Measurements from ENCODE around the gene LDHD.
"Not testable (repeated sequence)": the region's sequence is repeated elsewhere in the genome, so short reads cannot be mapped to it uniquely, and the experiment has no call there.

The LDHD gene

DNA sequence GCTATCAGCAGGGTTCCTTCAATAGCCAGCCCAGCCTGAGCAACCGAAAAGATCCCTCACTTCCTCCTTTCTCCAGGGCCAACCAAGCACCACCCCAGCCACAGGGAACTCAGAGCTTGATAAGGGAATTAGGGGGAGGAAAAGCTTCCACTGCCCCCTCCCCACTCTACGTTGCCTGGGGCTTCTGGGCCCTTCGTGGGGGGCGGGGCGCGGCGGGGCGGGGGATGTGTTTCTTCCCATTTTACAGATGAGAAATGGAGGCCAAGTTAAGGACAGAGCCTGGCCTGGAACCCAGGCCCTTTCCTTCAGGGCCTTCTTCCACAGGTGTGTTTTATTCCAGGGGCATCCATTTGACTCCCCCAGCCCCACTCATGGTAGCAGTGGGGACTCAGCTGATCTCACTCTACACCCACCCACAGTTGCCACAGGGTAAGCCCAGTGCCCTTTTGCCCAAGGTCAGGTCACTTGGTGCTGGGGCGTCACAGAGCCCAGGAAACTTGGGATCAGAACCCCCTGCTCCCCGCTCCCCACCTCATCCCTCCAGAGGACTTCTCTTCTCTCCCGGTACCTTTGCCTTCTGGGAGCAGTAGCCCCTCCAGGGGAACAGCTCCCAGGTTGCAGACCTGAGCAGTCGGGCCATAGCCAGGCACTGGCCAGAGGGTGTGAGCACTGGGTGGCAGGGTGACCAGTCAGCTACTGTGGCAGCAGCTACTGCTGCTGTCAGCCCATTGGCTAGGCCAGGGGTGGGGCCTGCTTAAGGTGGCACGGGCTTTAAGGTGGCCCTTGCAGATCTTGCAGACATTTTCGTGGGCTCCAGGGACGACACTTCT lies at the start of gene LDHD:
Gene LDHD, minus strand, starts transcription at position 700 of the 830 bp plus-strand sequence. Its CDS starts 60 bp downstream, at position 640.
- no peak for DNase-seq

DNA sequence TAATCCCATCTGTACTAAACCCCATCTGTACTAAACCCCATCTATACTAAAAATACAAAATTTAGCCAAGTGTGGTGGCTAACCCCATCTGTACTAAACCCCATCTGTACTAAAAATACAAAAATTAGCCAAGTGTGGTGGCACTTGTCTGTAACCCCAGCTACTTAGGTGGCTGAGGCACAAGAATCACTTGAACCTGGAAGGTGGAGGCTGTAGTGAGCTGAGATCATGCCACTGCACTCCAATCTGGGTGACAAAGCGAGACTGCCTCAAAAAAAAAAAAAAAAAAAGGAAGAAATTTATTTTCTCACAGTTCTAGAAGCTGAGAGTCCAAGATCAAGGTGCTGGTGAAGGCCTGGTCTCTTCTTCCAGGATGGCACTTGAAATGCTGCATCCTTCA lies 43.8 kb upstream of the LDHD start:
- no peak for DNase-seq

DNA sequence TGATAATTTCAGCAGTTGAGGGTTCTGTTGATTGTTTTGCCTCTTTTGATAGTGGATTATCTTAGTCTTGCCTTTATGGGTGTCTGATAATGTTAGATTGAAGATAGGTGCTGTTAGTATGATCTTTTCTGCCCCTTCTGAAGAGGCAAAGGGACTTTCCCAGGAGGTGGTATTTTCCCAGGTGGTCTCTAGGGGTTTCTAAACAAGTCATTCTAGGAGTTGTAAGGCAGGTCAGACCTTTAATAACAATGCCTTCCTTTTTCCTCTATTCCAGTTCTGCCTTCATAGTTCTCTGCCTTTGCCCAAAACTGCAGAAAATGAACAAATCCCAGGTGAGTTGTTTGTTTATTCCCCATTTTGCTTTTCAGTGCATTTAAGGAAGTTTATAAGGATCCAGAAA lies 36.1 kb upstream of the LDHD start:
- DNase-seq, result no peak

DNA sequence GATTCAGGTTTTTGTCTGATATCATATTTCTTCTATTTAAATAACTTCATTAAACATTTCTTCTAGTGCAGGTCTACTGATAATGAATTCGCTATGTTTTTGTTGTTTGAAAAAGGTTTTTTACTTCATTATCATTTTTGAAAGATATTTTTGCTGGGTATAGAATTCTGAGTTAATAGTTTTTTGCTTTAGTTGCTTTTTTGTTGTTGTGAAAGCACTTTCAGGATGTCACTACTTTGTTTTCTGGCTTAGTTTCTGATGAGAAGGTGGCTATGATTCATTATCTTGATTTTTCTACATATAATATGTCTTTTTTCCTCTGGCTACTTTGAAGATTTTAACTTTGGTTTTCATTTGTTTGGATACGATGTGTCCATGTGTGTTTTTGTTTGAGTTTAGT lies 35.2 kb upstream of the LDHD start:
- no peak for DNase-seq

DNA sequence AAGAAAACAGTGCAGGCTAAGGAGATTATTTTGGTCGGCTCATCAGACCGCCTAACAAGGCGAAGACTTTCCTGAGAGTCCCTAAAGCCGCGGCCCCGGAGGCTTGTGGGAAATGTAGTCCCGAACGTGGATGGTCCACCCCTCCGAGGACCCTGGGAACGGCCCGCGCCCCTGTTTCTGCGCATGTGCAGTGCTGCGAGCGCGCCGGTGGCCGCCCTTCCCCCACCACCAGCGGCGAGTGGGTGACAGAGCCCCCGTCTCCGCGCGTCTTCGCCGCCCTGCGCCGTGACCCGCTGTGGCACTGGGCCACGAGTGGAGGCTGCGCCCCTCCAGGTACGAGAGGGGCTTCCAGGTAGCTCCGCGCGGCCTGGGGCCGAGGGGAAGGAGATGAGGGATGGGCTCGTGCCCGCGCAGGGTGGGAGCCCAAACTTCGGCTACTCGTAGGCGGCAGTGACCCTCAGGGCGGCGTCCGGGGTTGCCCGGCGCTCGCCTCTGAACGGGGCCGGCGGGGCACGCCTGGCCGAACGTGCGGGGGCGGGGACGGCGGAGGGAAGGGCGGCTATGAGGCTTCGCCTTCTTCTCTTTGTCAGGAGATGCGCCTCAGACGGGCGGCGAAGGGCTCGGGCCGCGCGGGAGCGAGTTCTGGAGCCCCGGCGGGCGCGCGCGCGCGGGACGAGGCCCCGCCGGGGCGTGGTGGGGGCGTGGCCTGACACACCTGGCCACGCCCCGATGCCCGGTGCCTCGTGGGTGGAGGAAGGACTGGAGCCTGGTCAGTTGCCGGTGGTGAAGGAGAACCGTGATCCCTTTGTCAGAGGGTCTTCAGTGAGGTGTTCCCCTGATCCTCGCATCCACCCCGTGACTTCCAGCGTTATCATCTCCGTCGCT lies 32.0 kb upstream of the LDHD start, which contains the start of gene ZFP1:
Gene ZFP1, plus strand, starts transcription at position 214 of the 885 bp plus-strand sequence. CDS start 4,428 bp downstream, outside the sequence.
- peak; percentile 96 for DNase-seq

DNA sequence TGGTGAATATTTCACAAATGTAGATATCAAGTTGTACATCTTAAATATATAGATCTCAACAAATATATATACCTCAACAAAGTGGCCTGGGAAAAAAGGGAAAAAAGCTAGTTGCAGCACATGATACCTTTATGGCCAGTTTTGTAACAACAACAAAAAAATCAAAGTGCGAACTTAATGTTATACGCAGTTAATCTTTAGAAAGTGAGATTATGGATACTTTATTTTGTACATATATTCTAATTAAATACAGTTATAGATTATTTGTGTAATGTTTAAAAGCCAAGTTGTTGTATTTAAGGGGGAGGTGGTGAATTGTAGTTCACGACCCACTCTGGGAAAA lies 31.4 kb upstream of the LDHD start:
- DNase-seq, result no peak

DNA sequence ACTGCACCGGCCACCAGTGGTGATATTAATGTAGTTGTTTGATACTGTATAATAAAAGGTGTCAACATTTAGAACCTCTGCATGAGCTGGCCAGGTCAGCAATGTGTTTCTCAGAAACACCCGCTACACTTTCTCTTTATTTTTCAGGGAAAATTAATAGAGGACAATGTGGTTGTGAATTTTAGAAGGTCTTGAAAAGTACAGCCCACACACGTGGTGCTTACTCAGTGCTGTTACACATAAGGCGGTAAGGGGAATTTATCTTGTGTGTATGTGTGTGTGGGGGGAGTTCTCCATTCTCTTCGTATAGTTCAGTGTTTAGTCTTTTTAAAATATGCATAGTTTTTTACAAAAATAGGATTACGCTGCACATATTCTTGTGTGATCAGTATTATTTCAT lies 27.4 kb upstream of the LDHD start:
- DNase-seq, result no peak

DNA sequence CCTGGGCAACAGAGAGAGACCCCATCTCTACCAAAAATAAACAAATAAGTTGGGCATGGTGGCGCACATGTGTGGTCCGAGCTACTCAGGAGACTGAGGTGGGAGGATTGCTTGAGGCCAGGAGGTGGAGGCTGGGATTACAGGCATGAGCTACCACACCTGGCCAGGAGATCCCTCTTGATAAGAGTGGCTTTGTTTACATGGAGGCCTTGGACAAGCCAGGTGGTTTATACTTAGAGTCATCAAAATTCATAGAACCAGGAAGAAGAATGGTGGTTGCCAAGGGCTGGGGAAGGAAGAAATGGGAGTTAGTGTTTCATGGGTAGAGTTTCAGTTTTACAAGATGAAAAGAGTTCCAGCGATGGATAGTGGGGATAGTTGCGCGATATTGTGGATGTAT lies 22.9 kb upstream of the LDHD start:
- no peak for DNase-seq

DNA sequence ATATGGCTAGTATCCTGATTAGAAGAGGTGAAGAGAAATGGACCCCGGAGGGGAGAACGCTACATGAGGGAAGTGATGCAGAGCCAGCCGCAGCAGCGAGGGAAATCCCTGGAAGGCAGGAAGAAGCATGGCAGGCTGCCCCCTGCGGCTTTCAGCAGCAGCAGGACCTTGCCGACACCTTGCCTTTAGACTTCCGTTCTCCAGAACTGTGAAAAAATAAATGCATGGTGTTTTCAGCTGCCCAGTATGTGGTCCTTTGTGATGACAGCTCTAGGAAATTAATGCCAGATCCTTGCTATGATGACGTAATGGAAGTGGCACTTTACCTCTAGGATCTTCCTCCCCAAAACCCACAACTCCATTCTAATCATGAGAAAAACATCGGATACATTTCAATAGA lies 22.1 kb upstream of the LDHD start:
- no peak for DNase-seq

DNA sequence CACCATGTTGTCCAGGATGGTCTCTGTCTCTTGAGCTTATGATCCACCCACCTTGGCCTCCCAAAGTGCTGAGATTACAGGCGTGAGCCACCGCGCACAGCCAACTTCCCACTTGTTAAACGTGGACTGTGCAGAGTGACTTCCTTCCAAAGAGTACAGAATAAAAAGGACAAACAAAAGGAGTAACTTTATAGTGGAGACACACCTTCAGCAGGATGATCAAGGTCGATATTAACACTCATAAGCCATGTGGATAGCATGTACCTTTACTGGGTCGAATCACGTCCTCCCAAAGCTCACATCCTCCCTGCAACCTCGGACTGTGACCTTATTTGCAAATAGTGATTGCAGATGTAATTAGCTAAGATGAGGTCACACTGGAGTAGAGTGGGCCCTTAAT lies 21.7 kb upstream of the LDHD start:
- DNase-seq, result no peak

DNA sequence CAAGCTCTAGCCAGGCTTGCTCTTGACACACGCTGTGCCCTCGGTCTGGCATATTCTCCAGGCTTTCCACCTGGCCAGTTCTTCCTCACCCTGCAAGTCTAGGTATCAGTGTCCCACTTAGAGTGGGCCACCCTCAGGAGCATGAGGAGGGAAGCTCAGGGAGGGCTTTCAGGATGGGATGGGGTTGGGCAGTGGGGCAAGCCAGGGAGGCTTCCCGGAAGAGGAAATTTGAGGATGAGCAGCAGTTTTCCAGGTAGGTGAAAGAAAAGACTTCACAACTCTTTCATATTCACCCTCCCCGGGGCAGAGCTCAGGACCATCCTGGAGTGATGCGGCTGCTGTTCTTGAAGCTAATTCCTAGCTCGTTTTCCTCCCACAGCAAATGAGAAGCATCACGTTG lies 14.5 kb upstream of the LDHD start:
- no peak for DNase-seq

DNA sequence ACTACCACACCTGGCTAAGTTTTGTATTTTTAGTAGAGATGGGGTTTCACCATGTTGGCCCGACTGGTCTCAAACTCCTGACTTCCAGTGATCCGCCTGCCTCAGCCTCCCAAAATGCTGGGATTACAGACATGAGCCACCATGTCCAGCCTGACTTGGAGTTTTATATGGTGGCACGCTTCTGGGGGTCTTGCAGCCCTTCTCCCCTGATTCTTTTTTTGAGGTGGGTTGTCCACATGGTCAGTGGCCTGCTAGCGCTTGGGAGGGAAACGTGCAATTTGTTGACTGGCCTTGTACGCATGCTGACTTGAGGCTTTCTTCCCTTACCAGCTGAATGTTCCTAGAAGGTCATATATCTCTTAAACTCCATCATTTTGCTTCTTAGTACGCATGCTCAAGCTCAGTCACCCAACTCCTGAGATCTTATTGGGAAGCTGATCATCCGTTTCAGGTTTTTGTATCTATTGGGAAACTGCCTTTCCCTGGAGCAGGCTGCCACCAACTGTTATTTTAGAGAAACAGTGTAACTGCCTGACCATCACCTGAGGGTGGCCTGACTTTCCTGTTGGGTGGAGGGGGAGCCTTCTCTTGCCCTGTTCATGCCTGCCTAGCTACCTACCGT lies 13.7 kb upstream of the LDHD start:
- no peak for DNase-seq

DNA sequence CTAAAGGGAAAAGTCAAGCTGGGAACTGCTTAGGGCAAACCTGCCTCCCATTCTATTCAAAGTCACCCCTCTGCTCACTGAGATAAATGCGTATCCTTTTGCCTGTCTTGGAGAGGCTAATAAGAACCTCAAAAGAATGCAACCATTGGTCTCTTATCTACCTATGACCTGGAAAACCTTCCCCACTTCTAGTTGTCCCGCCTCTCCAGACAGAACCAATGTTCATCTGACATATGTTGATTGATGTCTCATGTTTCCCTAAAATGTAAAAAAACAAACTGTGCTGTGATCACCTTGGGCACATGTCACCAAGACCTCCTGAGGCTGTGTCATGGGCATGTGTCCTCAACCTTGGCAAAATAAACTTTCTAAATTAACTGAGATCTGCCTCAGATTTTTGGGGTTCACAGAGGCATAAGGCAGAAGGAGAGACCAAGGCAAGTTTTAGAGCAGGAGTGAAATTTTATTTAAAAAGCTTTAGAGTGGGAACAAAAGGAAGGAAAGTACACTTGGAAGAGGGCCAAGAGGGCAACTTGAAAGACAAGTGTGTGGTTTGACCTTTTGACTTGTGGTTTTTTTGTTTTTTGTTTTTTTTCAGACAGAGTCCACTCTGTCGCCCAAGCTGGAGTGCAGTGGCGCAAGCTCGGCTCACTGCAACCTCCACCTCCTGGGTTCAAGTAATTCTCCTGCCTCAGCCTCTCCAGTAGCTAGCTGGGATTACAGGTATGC lies 13.0 kb upstream of the LDHD start:
- not testable (repeated sequence) for DNase-seq

DNA sequence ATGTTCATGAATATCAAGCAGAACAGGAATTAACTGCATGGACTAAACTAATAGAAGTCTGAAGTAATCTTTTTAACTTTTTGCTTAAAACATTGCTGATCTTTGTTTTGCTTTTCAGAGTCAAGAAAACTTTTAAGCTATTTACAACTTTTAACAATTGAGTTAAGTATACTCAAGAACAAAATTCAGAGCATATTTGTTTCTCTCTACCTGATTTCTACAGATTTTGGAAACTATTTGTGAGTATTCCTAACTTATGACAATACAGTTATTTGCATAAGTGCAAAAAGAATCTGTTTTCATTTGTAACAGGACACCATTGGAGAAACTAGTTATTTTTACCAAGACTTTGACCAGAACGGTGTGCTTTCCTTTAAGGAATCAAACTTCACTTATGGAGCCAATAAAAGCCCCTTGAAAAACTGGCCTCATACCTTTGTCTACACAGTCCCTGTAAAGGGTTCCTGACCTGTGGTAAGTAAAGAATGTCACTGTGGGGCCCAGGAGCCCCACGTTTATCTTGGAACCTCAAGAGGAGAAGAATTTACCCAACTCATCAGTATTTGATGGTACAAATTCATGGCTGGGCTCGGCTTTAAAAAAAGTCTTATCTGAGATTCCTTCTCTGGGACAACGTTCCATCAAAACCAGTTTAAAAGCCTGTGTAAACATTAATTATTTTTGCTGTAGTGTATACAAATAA lies 11.3 kb upstream of the LDHD start:
- DNase-seq, result no peak

DNA sequence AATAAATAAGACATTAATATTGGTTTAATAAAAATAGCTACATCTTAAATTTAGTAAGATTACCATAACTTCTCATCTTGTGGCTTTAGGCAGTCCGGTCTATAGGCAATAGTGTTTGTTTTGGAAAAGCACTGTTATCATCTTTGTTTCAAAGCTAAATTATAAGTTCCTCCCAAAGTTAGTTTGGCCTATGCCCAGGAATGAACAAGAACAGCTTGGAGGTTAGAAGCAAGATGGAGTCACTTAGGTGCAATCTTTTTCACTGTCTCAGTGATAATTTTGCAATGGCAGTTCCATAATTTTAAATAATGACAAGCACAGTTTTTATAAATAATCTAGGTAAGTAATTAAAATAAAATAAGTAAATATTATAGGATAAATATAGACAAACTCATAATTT lies 6.0 kb upstream of the LDHD start:
- no peak for DNase-seq

DNA sequence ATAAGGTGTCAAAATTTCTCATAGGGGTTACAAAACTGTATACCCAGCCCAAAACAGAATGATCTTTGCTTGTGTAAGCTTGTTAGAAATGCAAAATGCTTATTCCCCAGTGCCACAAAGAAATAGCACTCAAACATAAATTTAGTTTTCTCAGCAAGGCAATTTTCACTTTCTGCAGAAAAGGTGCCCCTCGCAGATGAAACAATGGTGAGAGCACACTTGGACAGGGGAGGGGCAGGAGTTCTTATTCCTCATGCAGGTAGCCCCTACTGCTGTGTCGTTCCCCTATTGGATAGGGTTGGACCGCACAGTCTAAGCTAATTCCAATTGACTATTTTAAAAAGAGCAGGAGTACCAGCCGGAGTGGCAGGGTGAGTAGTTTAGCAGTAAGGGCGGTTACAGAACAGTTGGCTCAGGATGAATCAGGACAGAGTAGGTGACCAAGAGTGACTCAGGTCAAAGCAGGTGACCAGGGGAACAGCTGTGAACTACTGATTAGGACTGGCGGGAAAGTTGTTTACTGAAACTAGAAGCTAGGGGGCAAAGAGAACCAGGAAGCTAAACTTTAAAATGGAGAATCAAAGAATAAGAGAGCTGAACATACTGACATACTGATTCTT lies 5.5 kb upstream of the LDHD start:
- no peak for DNase-seq

DNA sequence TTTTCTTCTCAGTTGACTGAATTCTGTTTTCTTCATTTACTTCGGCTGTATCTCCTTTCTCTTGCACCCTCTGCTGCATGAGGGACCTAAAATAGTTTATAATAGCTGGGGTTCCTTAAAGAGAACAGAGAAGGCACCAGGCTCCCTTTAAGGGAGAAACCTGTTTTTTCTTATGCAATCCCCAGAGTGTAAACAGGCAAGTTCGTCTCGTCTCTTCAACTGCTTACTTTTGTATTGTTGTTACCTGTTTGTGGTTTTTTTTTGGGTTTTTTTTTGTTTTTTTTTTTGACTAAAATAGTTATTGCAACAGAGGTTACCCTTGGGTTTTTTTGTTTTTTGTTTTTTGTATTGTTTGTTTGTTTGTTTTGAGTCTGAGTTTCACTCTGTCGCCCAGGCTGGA lies 3.7 kb upstream of the LDHD start:
- DNase-seq, result no peak

DNA sequence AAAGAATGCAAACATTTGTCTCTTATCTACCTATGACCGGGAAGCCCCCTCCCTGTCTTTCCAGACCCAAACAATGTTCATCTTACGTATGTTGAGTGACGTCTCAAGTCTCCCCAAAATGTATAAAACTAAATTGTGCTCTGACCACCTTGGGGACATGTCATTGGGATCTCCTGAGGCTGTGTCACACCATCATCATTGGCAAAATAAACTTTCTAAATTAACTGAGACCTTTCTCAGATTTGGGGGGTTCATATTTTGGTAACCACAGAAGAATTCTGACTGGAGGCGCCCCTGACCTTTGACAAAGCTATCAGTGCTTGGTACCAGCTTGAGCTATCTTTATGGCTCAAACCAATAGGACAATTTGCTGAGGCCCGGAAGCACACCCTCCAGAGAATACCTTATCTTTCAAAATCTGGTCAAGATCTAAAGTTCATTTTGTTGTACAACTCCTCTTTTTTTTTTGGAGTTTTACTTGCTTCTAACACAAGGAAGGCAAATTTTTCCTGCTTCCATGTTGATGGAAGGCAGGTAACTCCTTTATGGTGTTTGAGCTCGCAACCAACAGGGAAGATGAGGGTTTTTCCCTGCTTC lies 2.5 kb upstream of the LDHD start:
- DNase-seq, result no peak

DNA sequence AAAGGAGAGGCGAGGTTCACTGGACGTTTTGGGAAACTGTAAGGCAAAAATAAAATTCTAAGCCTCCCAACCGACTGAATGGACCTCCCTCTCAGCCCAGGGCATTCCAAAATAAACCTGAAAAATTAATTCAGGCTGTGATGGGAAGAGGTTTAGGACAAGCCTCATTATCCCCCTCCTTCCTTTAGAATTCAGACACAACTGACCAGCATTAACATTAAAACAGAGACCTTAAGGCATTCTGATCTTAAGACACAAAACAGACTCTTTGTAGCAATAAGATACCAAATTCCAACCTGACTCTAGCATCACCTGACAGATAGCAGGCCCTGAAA lies 298 bp upstream of the LDHD start:
- DNase-seq, result no peak

DNA sequence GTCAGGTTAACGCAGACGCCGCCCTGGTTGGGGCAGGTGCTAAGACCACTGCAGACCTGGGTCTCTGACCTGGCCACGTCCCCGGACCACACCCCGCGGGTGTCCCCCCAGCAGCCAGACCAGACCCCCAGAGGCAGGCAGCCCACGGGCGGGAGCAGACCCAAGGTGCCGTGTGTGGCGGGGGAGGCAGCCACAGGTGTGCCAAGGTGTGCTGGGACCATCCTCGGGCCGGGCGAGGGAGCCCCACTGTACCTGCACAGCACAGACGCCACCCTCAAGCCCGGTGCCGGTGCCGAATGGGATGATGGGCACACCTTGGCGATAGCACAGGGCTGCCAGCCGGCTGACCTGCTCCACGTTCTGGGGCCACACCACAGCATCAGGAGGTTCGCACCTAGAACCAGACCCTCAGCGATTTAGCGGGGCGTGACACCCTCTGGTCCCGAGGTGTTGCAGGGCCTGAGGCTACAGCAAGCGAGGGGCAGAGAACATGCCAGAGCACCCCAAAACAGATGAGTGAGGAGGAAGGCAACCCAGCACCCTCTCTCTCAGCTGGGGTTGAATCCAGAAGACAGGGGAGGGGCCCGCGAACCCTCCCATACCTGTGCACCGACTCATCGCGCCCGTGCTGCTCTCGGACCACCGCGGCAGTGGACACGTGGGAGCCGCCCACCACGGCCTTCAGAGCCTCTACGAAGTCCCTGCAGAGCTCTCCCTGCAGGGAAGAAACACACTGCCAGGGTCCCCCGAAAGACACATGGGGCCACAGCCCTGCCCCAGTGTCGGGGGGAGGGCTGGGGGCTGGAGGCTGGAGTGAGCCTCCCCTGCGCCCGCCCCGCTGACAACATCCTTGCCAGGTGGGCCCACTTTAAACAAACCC lies 1.4 kb downstream of the LDHD start:
- no peak for DNase-seq

All from activated T-cell treated with anti-CD3 and anti-CD28 coated beads, Interleukin-2, amount 50 U/mL, for 1 hour (primary cell).